Right lobe of liver (tissue), 6 donors: ENCODE data around the gene LIMK2. TPM values are rescaled to one million over a fixed set of nuclear protein-coding genes. Genes with fewer than 3 reads are reported as not detected.

Experiments
- ATAC-seq, 4 donors: fragments of 200-7000 bp; cut with Tn5 transposase; one replicate each; pipeline ENCODE4 v1.9.1; 2020; ENCODE audit warnings: mild to moderate bottlenecking in 4 of 4, moderate library complexity in 4 of 4
- DNase-seq, 3 donors: peaks; one replicate each; pipeline ENCODE4 v3.0.0-alpha.2; 2020
- H3K27ac ChIP-seq, 3 donors: fragments of 200-600 bp; one replicate each; pipeline ENCODE4 v1.8.0; 2022
- H3K27me3 ChIP-seq, 2 donors: fragments of 200-600 bp; one replicate each; pipeline ENCODE4 v1.8.0; 2022
- H3K36me3 ChIP-seq, 4 donors: fragments of 200-600 bp; sonication (generic) in 1 of 4; one replicate each; pipeline versions ENCODE4 v1.5.1 to v1.8.0; 2017 to 2022; ENCODE audit warnings: control low read depth in 1 of 4
- H3K4me1 ChIP-seq, 4 donors: fragments of 200-600 bp; sonication (generic) in 1 of 4; one replicate each; pipeline versions ENCODE4 v1.5.1 to v1.8.0; 2017 to 2022; ENCODE audit warnings: control low read depth in 1 of 4
- H3K4me3 ChIP-seq, 3 donors: fragments of 200-600 bp; one replicate each; pipeline ENCODE4 v1.8.0; 2022
- H3K9me3 ChIP-seq, 4 donors: fragments of 200-600 bp; sonication (generic) in 1 of 4; one replicate each; pipeline versions ENCODE4 v1.5.1 to v1.8.0; 2017 to 2022; ENCODE audit warnings: control low read depth in 1 of 4
- POLR2A ChIP-seq: fragments of 450-650 bp; IDR thresholded peaks from one replicate; pipeline ENCODE4 v1.6.1; 2017; ENCODE audit warnings: antibody characterized with exemption, mild to moderate bottlenecking
- WGBS: methylation state at CpG from one replicate; pipeline ENCODE4 v1.1.6; 2018; ENCODE audit warnings: low coverage, low lambda C conversion rate; ENCODE audit not compliant: insufficient coverage; ENCODE audit errors: missing lambda C conversion rate; 5-methylcytosine and 5-hydroxymethylcytosine counted together
- intact Hi-C, 2 donors: fragments of 100-400 bp; cut with DNase I; formaldehyde crosslinking; loops; one replicate each; pipeline versions ENCODE4 v1.11.2 to v1.14.1; 2022
- total RNA-seq, 6 experiments: library from RNA; depleted of rRNA in 2 of 6; stranded (reverse); fragments of >200 nt in 2 of 6; fragmentation: NEBNext Ultra II Directional in 3 of 6; extraction: Animal tissue kit (Norgen Biotek cat#: 25700) in 3 of 6; gene quantifications; one replicate each; pipeline versions ENCODE4 v1.1.0 to v1.2.4, GENCODE V29; 2016 to 2023
- TF ChIP-seq, protein P1 (sequence below), 4 donors: fragments of 200-600 bp in 3 of 4; fragments of 450-650 bp in 1 of 4; IDR thresholded peaks; one replicate each; pipeline versions ENCODE4 v1.5.1 to v1.8.0; 2016 to 2022; ENCODE audit warnings: antibody characterized with exemption in 4 of 4, mild to moderate bottlenecking in 2 of 4
- donor health status: DM: no; HTN: yes; CAD: no.
- donor health status: DM: no; HTN: no; CAD: no.
- donor health status: DM: no; HTN: no; CAD: no.
- donor health status: DM: no; HTN: yes; CAD: no.
- donor health status: DM: no; HTN: yes; CAD: no.

Gene LIMK2
- total RNA-seq, 6 experiments from 2014 or later: 6.3 to 47.9 (median 19.6) TPM

DNA sequence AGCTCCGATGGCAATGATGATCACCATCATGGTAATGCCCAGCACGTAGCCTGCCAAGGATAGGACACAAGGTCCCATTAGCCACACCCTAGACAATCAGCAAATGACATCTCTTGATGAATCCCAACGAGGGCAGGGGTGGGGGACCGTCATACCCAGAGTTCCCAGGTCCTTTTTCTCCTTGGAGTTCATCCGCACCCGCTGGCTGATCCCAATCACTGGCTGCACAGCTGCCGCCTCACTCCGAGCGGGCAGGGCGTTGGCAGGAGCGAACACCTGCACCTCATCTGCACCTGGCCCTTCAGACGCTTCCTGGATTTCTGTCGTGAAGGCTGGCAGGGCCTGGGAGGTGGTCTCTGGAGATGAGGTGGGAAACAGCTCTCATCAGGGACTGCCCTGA, 77.2 kb downstream of the LIMK2 start:
- TF ChIP-seq, protein P1, sequence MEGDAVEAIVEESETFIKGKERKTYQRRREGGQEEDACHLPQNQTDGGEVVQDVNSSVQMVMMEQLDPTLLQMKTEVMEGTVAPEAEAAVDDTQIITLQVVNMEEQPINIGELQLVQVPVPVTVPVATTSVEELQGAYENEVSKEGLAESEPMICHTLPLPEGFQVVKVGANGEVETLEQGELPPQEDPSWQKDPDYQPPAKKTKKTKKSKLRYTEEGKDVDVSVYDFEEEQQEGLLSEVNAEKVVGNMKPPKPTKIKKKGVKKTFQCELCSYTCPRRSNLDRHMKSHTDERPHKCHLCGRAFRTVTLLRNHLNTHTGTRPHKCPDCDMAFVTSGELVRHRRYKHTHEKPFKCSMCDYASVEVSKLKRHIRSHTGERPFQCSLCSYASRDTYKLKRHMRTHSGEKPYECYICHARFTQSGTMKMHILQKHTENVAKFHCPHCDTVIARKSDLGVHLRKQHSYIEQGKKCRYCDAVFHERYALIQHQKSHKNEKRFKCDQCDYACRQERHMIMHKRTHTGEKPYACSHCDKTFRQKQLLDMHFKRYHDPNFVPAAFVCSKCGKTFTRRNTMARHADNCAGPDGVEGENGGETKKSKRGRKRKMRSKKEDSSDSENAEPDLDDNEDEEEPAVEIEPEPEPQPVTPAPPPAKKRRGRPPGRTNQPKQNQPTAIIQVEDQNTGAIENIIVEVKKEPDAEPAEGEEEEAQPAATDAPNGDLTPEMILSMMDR (IDR thresholded peaks at IDR 0.05): no peak
- TF ChIP-seq POLR2A: no peak
- intact Hi-C loops: no loop called here

DNA sequence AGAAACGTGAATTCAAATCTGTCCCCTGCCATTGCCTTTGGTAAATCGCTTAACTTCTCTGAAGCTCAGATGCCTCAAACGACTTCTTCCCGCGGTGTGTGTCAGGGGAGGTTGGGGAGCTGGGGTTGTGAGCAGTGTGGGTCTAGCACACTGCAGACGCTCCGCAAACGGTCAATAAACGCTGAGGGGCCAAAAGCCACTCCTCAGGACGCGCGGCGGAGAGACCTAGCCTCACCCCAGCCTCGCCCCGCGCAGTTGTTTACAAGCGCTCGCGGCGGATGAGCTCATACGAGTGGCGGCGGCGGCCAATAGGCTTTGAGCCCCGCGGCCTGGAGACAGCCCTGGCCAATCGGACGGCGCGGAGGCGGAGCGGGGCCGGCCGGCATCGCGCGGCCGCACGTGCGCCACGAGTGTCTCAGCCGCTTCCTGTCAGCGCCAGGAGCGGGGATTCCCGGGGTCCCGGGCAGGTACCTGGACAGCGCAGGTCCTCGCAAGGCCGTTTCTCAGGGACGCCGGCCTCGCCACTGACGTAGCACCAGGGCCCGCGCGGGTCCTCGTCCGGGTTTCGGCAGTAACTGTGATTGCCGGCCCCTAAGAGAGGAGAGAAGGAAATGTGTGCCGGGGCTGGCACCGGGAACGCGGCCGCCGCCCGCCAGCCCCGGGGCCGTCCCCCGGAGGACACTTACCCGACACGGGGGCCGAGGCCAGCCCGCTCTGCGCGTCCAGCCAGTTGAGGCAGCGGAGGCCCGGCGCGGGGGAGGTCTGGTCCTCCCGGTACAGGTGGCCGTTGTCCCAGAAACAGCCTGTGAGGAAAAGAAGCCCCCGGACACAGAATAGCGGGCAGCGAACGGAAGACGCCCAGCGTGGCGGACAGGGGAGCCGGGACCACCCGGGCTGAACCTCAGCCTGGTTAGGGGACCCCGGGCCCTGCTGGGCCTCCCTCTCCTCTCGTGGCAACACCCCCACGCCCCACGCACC, 78.7 kb downstream of the LIMK2 start:
- DNase-seq (peak; percentile 92 to 98 (median 98)), ATAC-seq (peak; percentile 83 to 92 (median 90))
- Histone ChIP-seq H3K27me3 (no peaks in the 10 kb centered on the region), H3K4me3 (peak overlapping the region; percentile 61 to 65 (median 64)), H3K36me3 (peaks cover 0 to 8% (median 0%) of the 10 kb centered on the region in 4 donors), H3K27ac (peak overlapping the region; percentile 92 to 98 (median 92)), H3K9me3 (no peaks in the 10 kb centered on the region), H3K4me1 (peaks cover 0 to 12% (median 4%) of the 10 kb centered on the region in 4 donors)
- 1% methylated on average over 13 of the region's 95 CpGs for WGBS
- intact Hi-C loops: no loop called here
- TF ChIP-seq, protein P1 (IDR thresholded peaks at IDR 0.05): no peak
- peak; percentile 94 for TF ChIP-seq POLR2A

More for the DNA sequence above, 77.2 kb downstream of the LIMK2 start:
- Histone ChIP-seq H3K4me1 (peaks cover 0 to 12% (median 4%) of the 10 kb centered on the region in 4 donors), H3K27me3 (no peaks in the 10 kb centered on the region), H3K4me3 (no peak overlapping the region), H3K27ac (peak overlapping the region; percentile 92 to 98 (median 92)), H3K9me3 (no peaks in the 10 kb centered on the region), H3K36me3 (peaks cover 0 to 8% (median 0%) of the 10 kb centered on the region in 4 donors)
- ATAC-seq (no peak), DNase-seq (peak in 1 of 3 donors; percentile 42)
- WGBS: 87% methylated on average over 10 of the region's 13 CpGs

DNA sequence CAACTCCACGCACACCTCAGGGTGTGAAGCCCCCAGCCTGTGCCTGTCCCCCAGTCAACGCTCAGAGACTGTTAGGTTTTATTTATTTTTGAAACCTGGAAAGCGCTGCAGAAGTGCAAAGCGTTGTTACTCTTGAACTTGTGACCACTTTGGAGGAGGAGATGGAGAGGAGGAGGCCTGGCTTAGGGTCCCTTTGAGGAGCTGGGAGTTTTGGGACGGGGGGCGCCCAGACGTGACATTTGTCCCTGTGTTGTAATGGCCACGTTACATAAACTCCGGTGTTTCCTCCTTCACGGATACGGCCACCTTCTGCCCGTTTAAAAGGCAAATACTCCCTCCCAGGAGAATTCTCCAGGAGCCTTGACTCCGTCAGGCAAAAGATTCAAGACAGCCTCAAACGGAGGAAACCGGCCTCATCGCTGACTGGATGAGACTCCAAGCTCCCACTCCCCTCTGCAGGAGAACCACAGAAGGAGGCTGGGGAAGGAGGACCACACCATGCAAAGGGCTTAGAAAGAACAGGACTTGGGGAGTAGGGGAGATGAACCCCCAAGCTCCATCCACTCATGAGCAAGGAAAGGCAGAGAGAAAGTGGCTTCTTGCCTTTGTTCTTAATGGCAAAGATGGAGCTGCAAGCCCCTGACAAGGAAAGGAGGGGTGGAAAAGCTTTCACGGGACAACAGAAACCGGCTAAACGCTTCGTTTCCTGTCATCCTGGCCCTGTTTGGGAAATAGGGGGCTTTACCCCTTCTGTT, 79.6 kb downstream of the LIMK2 start:
- no peaks in the 10 kb centered on the region for H3K9me3 ChIP-seq
- ATAC-seq: peak in 1 of 4 donors; percentile 0
- intact Hi-C loops: no loop called here
- H3K4me1 ChIP-seq: peaks cover 0 to 12% (median 4%) of the 10 kb centered on the region in 4 donors
- H3K27ac ChIP-seq: peak overlapping the region; percentile 92 to 98 (median 92)
- DNase-seq: no peak
- H3K36me3 ChIP-seq: peaks cover 0 to 8% (median 0%) of the 10 kb centered on the region in 4 donors
- 2% methylated on average over 12 of the region's 20 CpGs for WGBS
- TF ChIP-seq POLR2A: no peak
- TF ChIP-seq, protein P1 (IDR thresholded peaks at IDR 0.05): no peak
- H3K27me3 ChIP-seq: no peaks in the 10 kb centered on the region
- peak overlapping the region; percentile 61 to 65 (median 64) for H3K4me3 ChIP-seq

DNA sequence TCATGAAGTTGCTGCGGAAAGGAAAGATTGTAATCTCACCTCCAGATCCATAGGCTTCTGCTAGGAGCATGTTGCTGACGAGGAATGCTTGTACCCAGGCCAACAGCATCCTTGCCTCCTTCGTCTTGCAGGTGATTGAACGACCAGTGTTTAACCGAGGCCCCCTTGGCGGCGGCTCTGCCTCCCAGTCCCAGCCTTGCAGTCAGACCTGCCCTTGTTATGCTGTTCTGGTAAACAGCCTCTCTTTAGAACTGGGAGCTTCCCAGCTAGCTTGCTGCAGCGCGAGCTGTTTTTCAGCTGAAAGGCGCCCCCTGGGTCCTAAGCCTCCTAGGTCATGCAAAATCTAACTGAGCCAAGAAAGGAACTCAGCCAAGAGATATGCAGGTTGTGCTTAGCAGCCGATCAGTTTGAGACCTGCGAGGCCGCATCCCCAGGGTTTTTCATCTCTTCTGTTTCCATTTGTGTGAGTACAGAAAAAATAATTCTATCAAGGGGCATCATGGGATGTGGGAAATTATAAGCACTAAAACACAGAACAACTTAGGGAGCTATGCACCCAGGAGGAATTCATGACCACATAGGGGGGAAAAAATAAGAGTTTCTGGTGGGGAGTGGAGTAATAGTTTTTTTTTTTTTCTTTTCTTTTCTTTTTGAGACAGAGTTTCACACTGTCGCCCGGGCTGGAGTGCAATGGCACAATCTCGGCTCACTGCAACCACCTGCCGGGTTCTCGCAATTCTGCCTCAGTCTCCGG, 80.3 kb downstream of the LIMK2 start, which contains the start of gene PIK3IP1:
TSS of gene PIK3IP1 (minus strand) at position 253 of the 754 bp plus-strand sequence. CDS start at position 109, 144 bp downstream.
- Histone ChIP-seq H3K27ac (peak within 1 kb of the TSS; percentile 92 to 98 (median 92)), H3K4me3 (peak within 1 kb of the TSS; percentile 61 to 65 (median 64)), H3K4me1 (peaks cover 0 to 12% (median 4%) of the 10 kb centered on the region in 4 donors), H3K27me3 (no peaks in the 10 kb centered on the region), H3K36me3 (peaks cover 0 to 8% (median 0%) of the 10 kb centered on the region in 4 donors), H3K9me3 (no peaks in the 10 kb centered on the region)
- 30% methylated on average over 18 of the region's 19 CpGs for WGBS
- TF ChIP-seq POLR2A: peak; percentile 85
- TF ChIP-seq, protein P1 (IDR thresholded peaks at IDR 0.05): peak; percentile 43 to 60 (median 53)
- DNase-seq: peak; percentile 90 to 92 (median 91)
- ATAC-seq: peak; percentile 73 to 81 (median 78)
- intact Hi-C loops: no loop called here
